Panc1 (cell line): ENCODE data around the gene MPO. TPM values are rescaled to one million over a fixed set of nuclear protein-coding genes. Genes with fewer than 3 reads are reported as not detected.

Source experiments
- ATAC-seq: fragments of 200-7000 bp; cut with Tn5 transposase; 2 replicates; pipeline ENCODE4 v1.9.1; 2020; ENCODE audit warnings: mild to moderate bottlenecking, moderate library complexity
- BruUV-seq: library from RNA; stranded (reverse); fragments of 400-500 nt; replicated peaks from 2 replicates; lab custom pipeline; 2021; lab: Mats Ljungman, UMichigan
- CTCF ChIA-PET: fragments of 300-600 bp; sonication (Branson Sonifier 250); formaldehyde crosslinking; loops from one replicate; lab custom pipeline; 2022; ENCODE audit warnings: antibody characterized with exemption; lab: Charles Lee
- POLR2A ChIA-PET: fragments of 300-600 bp; sonication (Branson Sonifier 250); formaldehyde crosslinking; loops from one replicate; lab custom pipeline; 2022; ENCODE audit warnings: antibody characterized with exemption; lab: Charles Lee
- DNase-seq: peaks from one replicate; pipeline ENCODE4 v3.0.0-alpha.2; 2010; ENCODE audit warnings: low read depth, low spot score
- H3K27ac ChIP-seq: 2 replicates; pipeline ENCODE4 v1.5.1; 2011; ENCODE audit warnings: mild to moderate bottlenecking, low read length, inconsistent platforms
- H3K27me3 ChIP-seq: fragments of 200-500 bp; sonication (Bioruptor generic); 2 replicates; pipeline ENCODE4 v1.6.0; 2014; ENCODE audit warnings: low read length, inconsistent platforms; ENCODE audit not compliant: control insufficient read depth, insufficient read depth
- H3K36me3 ChIP-seq: fragments of 200-500 bp; sonication (Bioruptor generic); 2 replicates; pipeline ENCODE4 v1.5.1; 2014; ENCODE audit warnings: inconsistent platforms, mild to moderate bottlenecking, low read length, moderate library complexity; ENCODE audit not compliant: control insufficient read depth, insufficient read depth
- H3K4me1 ChIP-seq: 2 replicates; pipeline ENCODE4 v1.5.1; 2011; ENCODE audit warnings: inconsistent platforms, mild to moderate bottlenecking, low read length, moderate library complexity; ENCODE audit not compliant: control insufficient read depth, insufficient read depth
- H3K4me3 ChIP-seq, 2 experiments: 2 replicates each; pipeline ENCODE4 v1.5.1; 2011 to 2012; ENCODE audit warnings: low read depth in 2 of 2, low read length in 2 of 2, mild to moderate bottlenecking in 2 of 2, inconsistent platforms in 1 of 2, moderate library complexity in 1 of 2
- H3K9me3 ChIP-seq: fragments of 200-500 bp; sonication (Bioruptor generic); 2 replicates; pipeline ENCODE4 v1.5.1; 2014; ENCODE audit warnings: low read depth, mild to moderate bottlenecking, inconsistent platforms, low read length, moderate library complexity; ENCODE audit not compliant: control insufficient read depth, insufficient read depth
- POLR2AphosphoS5 ChIP-seq: IDR thresholded peaks from 2 replicates; pipeline ENCODE4 v1.6.1; 2012; ENCODE audit warnings: mild to moderate bottlenecking, low read depth, low read length, moderate library complexity
- SIN3A ChIP-seq: IDR thresholded peaks from 2 replicates; pipeline ENCODE4 v1.6.1; 2012; ENCODE audit warnings: low read depth, mild to moderate bottlenecking, low read length, moderate library complexity, borderline replicate concordance; ENCODE audit not compliant: insufficient read depth
- TCF7L2 ChIP-seq: IDR thresholded peaks from 2 replicates; pipeline ENCODE4 v1.6.1; 2011; ENCODE audit warnings: mild to moderate bottlenecking, low read depth, low read length, inconsistent platforms
- in situ Hi-C: cut with HindIII; loops from 2 replicates; pipeline ENCODE4 v1.10.0; 2016; ENCODE audit warnings: low sequenced_read_pairs, low pct_unique_long_range_greater_than_20kb
- intact Hi-C: fragments of 100-400 bp; cut with micrococcal nuclease; formaldehyde crosslinking; loops from one replicate; pipeline ENCODE4 v1.10.0; 2022; ENCODE audit not compliant: unreplicated experiment
- total RNA-seq: library from RNA; stranded (reverse); gene quantifications from one replicate; pipeline ENCODE4 v1.2.1, GENCODE V29; 2021; ENCODE audit not compliant: unreplicated experiment
- TF ChIP-seq, protein P1 (sequence below), 2 experiments: IDR thresholded peaks; 2 replicates each; pipeline ENCODE4 v1.6.1; 2011 to 2012; ENCODE audit warnings: low read depth in 2 of 2, control low read depth in 1 of 2, low read length in 1 of 2, mild to moderate bottlenecking in 1 of 2, moderate library complexity in 1 of 2; ENCODE audit not compliant: insufficient read depth in 1 of 2
- TF ChIP-seq, protein P2 (sequence below): fragments of 450-650 bp; IDR thresholded peaks from 2 replicates; pipeline ENCODE4 v1.5.1; 2017; ENCODE audit warnings: mild to moderate bottlenecking

The MPO gene
- total RNA-seq, 1 experiment from 2014 or later: not detected

DNA sequence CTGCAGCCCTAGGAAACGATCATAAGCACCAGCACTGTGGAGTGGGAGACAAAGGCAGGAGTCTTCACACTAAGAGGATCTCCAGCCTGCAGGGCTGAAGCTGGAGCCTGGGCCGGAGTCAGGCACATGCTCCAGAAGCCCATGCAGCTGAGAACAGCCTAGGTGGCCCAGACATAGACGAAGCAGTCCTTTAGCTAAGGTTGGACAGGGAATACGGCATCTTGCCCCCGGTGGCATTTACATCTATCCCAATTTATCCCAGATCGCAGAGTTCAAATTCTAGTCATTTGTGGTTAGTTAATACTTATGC is 33.9 kb upstream of the MPO start:
- DNase-seq: no peak
- CTCF ChIA-PET: no interaction called here

DNA sequence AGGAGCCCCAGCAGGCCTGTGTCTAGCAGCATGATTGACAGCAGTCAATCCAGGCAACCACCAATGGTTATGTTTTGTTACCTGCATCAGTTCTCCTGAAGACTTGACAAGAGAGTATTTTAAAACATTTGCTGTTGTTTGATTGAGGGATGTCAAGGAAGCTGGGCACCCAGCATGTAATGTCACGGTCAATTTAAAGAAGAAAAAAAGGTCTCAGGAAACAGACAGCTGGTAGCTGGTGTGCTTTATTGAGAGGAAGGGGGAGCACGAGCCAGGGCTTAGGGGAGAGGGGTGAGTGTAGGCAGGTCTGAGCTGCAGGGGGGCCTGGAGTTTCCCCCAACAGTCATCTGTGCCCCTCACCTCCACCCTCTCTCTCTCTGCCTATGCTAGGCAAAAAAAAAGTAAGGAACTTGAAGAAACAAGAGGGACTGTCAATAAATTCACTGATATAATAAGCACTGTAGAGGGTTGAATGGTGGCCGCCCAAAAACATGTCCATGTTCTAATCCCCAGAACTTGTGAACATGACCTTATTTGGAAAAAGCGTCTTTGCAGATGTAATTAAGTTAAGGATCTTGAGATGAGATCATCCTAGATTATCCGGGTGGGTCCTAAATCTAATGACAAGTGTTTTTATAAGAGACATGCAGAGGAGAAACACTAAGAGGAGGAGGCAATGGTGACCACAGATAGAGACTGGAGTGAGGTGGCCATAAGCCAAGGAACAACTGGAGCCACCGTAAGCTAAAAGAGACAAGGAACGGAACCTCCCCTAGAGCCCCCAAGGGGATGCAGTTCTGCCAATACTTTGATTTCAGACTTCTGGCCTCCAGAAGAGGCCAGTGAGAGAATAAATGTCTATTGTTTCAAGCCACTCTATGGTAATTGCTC is 33.3 kb upstream of the MPO start:
- ChIA-PET CTCF (no interaction called here), POLR2A (no interaction called here)
- H3K27me3 ChIP-seq: no peaks in the 10 kb centered on the region
- TF ChIP-seq POLR2AphosphoS5 (no peak), TCF7L2 (no peak), SIN3A (no peak)
- TF ChIP-seq, protein P1, sequence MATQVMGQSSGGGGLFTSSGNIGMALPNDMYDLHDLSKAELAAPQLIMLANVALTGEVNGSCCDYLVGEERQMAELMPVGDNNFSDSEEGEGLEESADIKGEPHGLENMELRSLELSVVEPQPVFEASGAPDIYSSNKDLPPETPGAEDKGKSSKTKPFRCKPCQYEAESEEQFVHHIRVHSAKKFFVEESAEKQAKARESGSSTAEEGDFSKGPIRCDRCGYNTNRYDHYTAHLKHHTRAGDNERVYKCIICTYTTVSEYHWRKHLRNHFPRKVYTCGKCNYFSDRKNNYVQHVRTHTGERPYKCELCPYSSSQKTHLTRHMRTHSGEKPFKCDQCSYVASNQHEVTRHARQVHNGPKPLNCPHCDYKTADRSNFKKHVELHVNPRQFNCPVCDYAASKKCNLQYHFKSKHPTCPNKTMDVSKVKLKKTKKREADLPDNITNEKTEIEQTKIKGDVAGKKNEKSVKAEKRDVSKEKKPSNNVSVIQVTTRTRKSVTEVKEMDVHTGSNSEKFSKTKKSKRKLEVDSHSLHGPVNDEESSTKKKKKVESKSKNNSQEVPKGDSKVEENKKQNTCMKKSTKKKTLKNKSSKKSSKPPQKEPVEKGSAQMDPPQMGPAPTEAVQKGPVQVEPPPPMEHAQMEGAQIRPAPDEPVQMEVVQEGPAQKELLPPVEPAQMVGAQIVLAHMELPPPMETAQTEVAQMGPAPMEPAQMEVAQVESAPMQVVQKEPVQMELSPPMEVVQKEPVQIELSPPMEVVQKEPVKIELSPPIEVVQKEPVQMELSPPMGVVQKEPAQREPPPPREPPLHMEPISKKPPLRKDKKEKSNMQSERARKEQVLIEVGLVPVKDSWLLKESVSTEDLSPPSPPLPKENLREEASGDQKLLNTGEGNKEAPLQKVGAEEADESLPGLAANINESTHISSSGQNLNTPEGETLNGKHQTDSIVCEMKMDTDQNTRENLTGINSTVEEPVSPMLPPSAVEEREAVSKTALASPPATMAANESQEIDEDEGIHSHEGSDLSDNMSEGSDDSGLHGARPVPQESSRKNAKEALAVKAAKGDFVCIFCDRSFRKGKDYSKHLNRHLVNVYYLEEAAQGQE (IDR thresholded peaks at IDR 0.05; ENCODE audit: insufficient read depth in 1 of 2, low read depth in 2 of 2, low read length in 1 of 2): no peak
- TF ChIP-seq, protein P2, sequence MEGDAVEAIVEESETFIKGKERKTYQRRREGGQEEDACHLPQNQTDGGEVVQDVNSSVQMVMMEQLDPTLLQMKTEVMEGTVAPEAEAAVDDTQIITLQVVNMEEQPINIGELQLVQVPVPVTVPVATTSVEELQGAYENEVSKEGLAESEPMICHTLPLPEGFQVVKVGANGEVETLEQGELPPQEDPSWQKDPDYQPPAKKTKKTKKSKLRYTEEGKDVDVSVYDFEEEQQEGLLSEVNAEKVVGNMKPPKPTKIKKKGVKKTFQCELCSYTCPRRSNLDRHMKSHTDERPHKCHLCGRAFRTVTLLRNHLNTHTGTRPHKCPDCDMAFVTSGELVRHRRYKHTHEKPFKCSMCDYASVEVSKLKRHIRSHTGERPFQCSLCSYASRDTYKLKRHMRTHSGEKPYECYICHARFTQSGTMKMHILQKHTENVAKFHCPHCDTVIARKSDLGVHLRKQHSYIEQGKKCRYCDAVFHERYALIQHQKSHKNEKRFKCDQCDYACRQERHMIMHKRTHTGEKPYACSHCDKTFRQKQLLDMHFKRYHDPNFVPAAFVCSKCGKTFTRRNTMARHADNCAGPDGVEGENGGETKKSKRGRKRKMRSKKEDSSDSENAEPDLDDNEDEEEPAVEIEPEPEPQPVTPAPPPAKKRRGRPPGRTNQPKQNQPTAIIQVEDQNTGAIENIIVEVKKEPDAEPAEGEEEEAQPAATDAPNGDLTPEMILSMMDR: no peak
- H3K36me3 ChIP-seq: no peaks in the 10 kb centered on the region
- no TSS peak for BruUV-seq
- intact Hi-C loops (no loop called here), in situ Hi-C loops (no loop called here)
- no peaks in the 10 kb centered on the region for H3K4me1 ChIP-seq
- no peak overlapping the region for H3K4me3 ChIP-seq
- no peak overlapping the region for H3K27ac ChIP-seq
- ATAC-seq (no peak), DNase-seq (no peak)
- no peaks in the 10 kb centered on the region for H3K9me3 ChIP-seq

More for the DNA sequence above, 33.9 kb upstream of the MPO start:
- Histone ChIP-seq H3K27me3 (no peaks in the 10 kb centered on the region), H3K4me1 (no peaks in the 10 kb centered on the region), H3K36me3 (no peaks in the 10 kb centered on the region), H3K9me3 (no peaks in the 10 kb centered on the region), H3K27ac (no peak overlapping the region), H3K4me3 (no peak overlapping the region)
- intact Hi-C loops (no loop called here), in situ Hi-C loops (no loop called here)
- ATAC-seq: no peak
- no TSS peak for BruUV-seq
- POLR2A ChIA-PET: interaction anchor here (0.7 kb wide), 1 partner anchor 37 kb away, joined by 4 read pairs; no protein-coding TSS in a partner anchor
- TF ChIP-seq, protein P1 (IDR thresholded peaks at IDR 0.05; ENCODE audit: insufficient read depth in 1 of 2, low read depth in 2 of 2, low read length in 1 of 2): no peak
- TF ChIP-seq, protein P2: no peak
- no peak for TF ChIP-seq POLR2AphosphoS5
- TF ChIP-seq TCF7L2: no peak
- TF ChIP-seq SIN3A: no peak
